Hepatocyte (in vitro differentiated cells): ENCODE data around the gene FAM193A. TPM values are rescaled to one million over a fixed set of nuclear protein-coding genes. Genes with fewer than 3 reads are reported as not detected.
A peak's percentile ranks its signal among the peaks of the same experiment; 100 is the strongest.
"Not testable (repeated sequence)": the region's sequence is repeated elsewhere in the genome, so short reads cannot be mapped to it uniquely, and the experiment has no call there.

Experiments
- DNase-seq: peaks from one replicate; pipeline ENCODE4 v3.0.0-alpha.2; 2016; ENCODE audit warnings: low spot score
- H2AFZ ChIP-seq: fragments of 200-600 bp; sonication (generic); 2 replicates; pipeline ENCODE4 v1.6.0; 2016; ENCODE audit warnings: antibody characterized with exemption, mild to moderate bottlenecking
- H3K27ac ChIP-seq: fragments of 200-600 bp; sonication (generic); 2 replicates; pipeline ENCODE4 v1.5.1; 2016; ENCODE audit warnings: mild to moderate bottlenecking
- H3K27me3 ChIP-seq: fragments of 200-600 bp; sonication (generic); 2 replicates; pipeline ENCODE4 v1.6.1; 2016
- H3K36me3 ChIP-seq: fragments of 200-600 bp; sonication (generic); replicated peaks from 2 replicates; pipeline ENCODE4 v1.5.1; 2016; ENCODE audit warnings: low read depth; ENCODE audit not compliant: insufficient read depth
- H3K4me1 ChIP-seq: fragments of 200-600 bp; sonication (generic); 2 replicates; pipeline ENCODE4 v1.5.1; 2016; ENCODE audit warnings: mild to moderate bottlenecking, moderate library complexity; ENCODE audit not compliant: insufficient read depth
- H3K4me2 ChIP-seq: fragments of 200-600 bp; sonication (generic); 2 replicates; pipeline ENCODE4 v1.6.0; 2016
- H3K4me3 ChIP-seq: fragments of 200-600 bp; sonication (generic); 2 replicates; pipeline ENCODE4 v1.5.1; 2016; ENCODE audit warnings: mild to moderate bottlenecking
- H3K79me2 ChIP-seq: fragments of 200-600 bp; sonication (generic); 2 replicates; pipeline ENCODE4 v1.6.0; 2017; ENCODE audit warnings: mild to moderate bottlenecking
- H3K9me2 ChIP-seq: fragments of 200-600 bp; sonication (generic); replicated peaks from 2 replicates; pipeline ENCODE4 v1.6.0; 2017; ENCODE audit warnings: mild to moderate bottlenecking; ENCODE audit not compliant: insufficient read depth
- H3K9me3 ChIP-seq: fragments of 200-600 bp; sonication (generic); 2 replicates; pipeline ENCODE4 v1.5.1; 2016; ENCODE audit warnings: low read depth, mild to moderate bottlenecking
- H4K20me1 ChIP-seq: fragments of 200-600 bp; sonication (generic); 2 replicates; pipeline ENCODE4 v1.6.0; 2016; ENCODE audit warnings: mild to moderate bottlenecking; ENCODE audit not compliant: insufficient read depth, poor library complexity, severe bottlenecking
- CTCF ChIP-seq: fragments of 200-600 bp; sonication (generic); IDR thresholded peaks from 2 replicates; pipeline ENCODE4 v1.5.1; 2016; ENCODE audit warnings: antibody characterized with exemption, mild to moderate bottlenecking; ENCODE audit not compliant: poor library complexity
- EZH2 ChIP-seq: fragments of 200-600 bp; sonication (generic); IDR thresholded peaks from 2 replicates; pipeline ENCODE4 v1.6.1; 2016; ENCODE audit warnings: antibody characterized with exemption, mild to moderate bottlenecking, borderline replicate concordance
- EZH2phosphoT487 ChIP-seq: fragments of 200-600 bp; sonication (generic); IDR thresholded peaks from one replicate; pipeline ENCODE4 v1.6.1; 2018; ENCODE audit warnings: antibody characterized with exemption, mild to moderate bottlenecking, low read depth, moderate library complexity; ENCODE audit not compliant: unreplicated experiment, severe bottlenecking
- WGBS: methylation state at CpG from one replicate; pipeline ENCODE4 v1.1.6; 2016; ENCODE audit warnings: low lambda C conversion rate; ENCODE audit errors: missing lambda C conversion rate; 5-methylcytosine and 5-hydroxymethylcytosine counted together
- polyA plus RNA-seq: library from polyadenylated mRNA; unstranded; fragments of >200 nt; fragmentation: Nextera tagmentation; extraction: Ambion mirVana; gene quantifications from 2 replicates; pipeline ENCODE4 v1.2.1, GENCODE V29; 2016
- total RNA-seq: library from RNA; depleted of rRNA; stranded (reverse); fragments of >200 nt; gene quantifications from 2 replicates; pipeline ENCODE4 v1.2.3, GENCODE V29; 2014

The FAM193A gene
- total and polyA plus RNA-seq, 2 experiments from 2014 or later = 11.4 to 15.8 TPM

- no peak overlapping the region for H3K4me3 ChIP-seq
- DNase-seq = no peak
- no peaks in the 10 kb centered on the region for H3K27me3 ChIP-seq
- peaks cover 100% of the 10 kb centered on the region for H4K20me1 ChIP-seq
- H3K4me1 ChIP-seq = peaks cover 22% of the 10 kb centered on the region
- H3K9me2 ChIP-seq = no peaks in the 10 kb centered on the region
- no peak overlapping the region for H2AFZ ChIP-seq
- H3K4me2 ChIP-seq = no peak overlapping the region
- WGBS = 88% methylated on average over 8 of the region's 8 CpGs
- no peaks in the 10 kb centered on the region for H3K9me3 ChIP-seq
- peaks cover 96% of the 10 kb centered on the region for H3K79me2 ChIP-seq
- H3K27ac ChIP-seq = no peak overlapping the region
- H3K36me3 ChIP-seq = no peaks in the 10 kb centered on the region
- no peak for TF ChIP-seq EZH2phosphoT487
- TF ChIP-seq CTCF = no peak
- TF ChIP-seq EZH2 = no peak
Observed at GRCh38 chr4:2587213-2587823, 50.9 kb downstream of the FAM193A start.

- H2AFZ ChIP-seq = no peak overlapping the region
- H3K9me2 ChIP-seq = no peaks in the 10 kb centered on the region
- no peak overlapping the region for H3K27ac ChIP-seq
- WGBS = 98% methylated on average over 3 of the region's 3 CpGs
- H3K27me3 ChIP-seq = no peaks in the 10 kb centered on the region
- H3K4me2 ChIP-seq = no peak overlapping the region
- peaks cover 100% of the 10 kb centered on the region for H4K20me1 ChIP-seq
- no peak for TF ChIP-seq EZH2
- TF ChIP-seq CTCF = no peak
- no peak for TF ChIP-seq EZH2phosphoT487
- no peaks in the 10 kb centered on the region for H3K36me3 ChIP-seq
- DNase-seq = no peak
- no peaks in the 10 kb centered on the region for H3K9me3 ChIP-seq
- no peak overlapping the region for H3K4me3 ChIP-seq
- peaks cover 13% of the 10 kb centered on the region for H3K4me1 ChIP-seq
- peaks cover 96% of the 10 kb centered on the region for H3K79me2 ChIP-seq
Observed at GRCh38 chr4:2588259-2588658, 51.8 kb downstream of the FAM193A start.

- Histone ChIP-seq H3K79me2 (peaks cover 100% of the 10 kb centered on the region), H3K36me3 (no peaks in the 10 kb centered on the region), H3K9me3 (no peaks in the 10 kb centered on the region), H4K20me1 (peaks cover 99% of the 10 kb centered on the region), H3K4me1 (peaks cover 15% of the 10 kb centered on the region), H3K4me2 (peak overlapping the region; percentile 47), H3K9me2 (no peaks in the 10 kb centered on the region), H3K4me3 (no peak overlapping the region), H3K27me3 (no peaks in the 10 kb centered on the region), H2AFZ (no peak overlapping the region), H3K27ac (peak overlapping the region; percentile 22)
- TF ChIP-seq EZH2 = no peak
- no peak for TF ChIP-seq EZH2phosphoT487
- no peak for TF ChIP-seq CTCF
- no peak for DNase-seq
- 58% methylated on average over 8 of the region's 8 CpGs for WGBS
Observed at GRCh38 chr4:2591189-2591588, 54.7 kb downstream of the FAM193A start.

- 97% methylated on average over 12 of the region's 12 CpGs for WGBS
- peaks cover 99% of the 10 kb centered on the region for H4K20me1 ChIP-seq
- not testable (repeated sequence) for H3K4me3 ChIP-seq, H3K27me3 ChIP-seq, DNase-seq, H3K9me2 ChIP-seq, H3K36me3 ChIP-seq, H2AFZ ChIP-seq, H3K9me3 ChIP-seq
- peaks cover 19% of the 10 kb centered on the region for H3K4me1 ChIP-seq
- H3K4me2 ChIP-seq = peak overlapping the region; percentile 47
- peak overlapping the region; percentile 22 for H3K27ac ChIP-seq
- H3K79me2 ChIP-seq = peaks cover 100% of the 10 kb centered on the region
Observed at GRCh38 chr4:2592014-2592413, 55.6 kb downstream of the FAM193A start.
